GM21390 (cell line): ENCODE data around the gene DDX11.
"Not testable (repeated sequence)": the region's sequence is repeated elsewhere in the genome, so short reads cannot be mapped to it uniquely, and the experiment has no call there.

ENCODE experiments used
- ATAC-seq: cut with Tn5 transposase; IDR thresholded peaks from one replicate; pipeline ENCODE4 v1.9.1; 2021; ENCODE audit not compliant: unreplicated experiment

Gene DDX11

DNA sequence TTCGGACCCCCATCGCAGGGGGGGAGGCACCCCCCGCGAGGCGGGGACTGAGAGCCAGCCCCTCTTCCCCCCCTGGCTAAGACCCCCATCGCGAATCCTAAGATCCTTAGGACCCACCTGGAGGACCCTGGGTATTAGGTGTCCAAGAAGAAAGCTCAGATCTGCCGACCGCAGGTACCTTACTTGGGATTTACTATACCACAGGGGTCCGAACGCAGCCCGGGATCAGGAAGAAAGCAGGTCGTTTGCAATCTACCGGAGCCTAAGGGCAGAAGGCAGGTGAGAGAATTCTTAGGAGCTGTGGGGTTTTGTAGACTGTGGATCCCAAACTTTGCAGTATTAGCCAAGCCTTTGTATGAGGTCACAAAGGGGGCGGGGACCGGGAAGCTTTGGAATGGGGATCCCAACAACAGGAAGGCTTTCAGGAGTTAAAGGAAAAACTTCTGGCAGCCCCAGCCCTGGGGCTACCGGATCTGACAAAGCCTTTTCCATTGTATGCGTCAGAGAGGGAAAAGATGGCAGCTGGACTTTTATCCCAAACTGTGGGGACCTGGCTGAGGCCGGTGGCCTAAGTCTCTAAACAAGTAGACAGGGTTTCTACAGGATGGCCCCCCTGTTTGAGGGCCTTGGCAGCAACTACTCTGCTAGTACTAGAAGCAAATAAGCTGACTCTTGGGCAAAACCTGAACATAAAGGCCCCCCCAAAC, 47.5 kb downstream of the DDX11 start:
- ATAC-seq = not testable (repeated sequence)

DNA sequence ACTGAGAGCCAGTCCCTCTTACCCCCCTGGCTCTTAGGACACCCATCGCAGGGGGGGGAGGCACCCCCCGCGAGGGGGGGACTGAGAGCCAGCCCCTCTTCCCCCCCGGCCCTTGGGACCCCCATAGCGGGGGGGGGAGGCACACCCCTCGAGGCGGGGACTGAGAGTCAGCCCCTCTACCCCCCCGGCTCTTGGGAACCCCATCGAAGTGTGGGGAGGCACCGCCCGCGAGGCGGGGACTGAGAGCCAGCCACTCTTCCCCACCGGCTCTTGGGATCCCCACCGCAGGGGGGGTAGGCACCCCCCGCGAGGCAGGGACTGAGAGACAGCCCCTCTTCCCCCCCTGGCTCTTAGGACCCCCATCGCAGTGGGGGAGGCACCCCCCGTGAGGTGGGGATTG, 48.8 kb downstream of the DDX11 start:
- no peak for ATAC-seq

DNA sequence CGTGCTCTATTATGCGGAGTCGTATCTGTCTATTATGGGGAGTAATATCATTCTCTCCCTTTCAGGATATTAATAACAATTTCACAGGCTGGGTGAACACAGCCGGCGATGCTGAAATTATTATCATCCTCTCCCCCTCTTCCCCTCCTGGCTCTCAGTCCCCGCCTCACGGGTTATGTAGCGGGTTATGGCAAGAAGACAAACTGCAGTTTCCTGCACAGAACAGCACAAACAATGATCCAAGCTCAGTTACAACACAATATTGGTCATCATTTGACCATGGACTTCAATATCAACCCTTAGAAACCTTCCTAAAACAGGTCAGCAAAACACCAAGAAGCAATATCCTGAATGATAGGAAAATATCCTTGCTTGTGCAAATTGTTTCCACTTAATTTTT, 50.5 kb downstream of the DDX11 start:
- not testable (repeated sequence) for ATAC-seq

DNA sequence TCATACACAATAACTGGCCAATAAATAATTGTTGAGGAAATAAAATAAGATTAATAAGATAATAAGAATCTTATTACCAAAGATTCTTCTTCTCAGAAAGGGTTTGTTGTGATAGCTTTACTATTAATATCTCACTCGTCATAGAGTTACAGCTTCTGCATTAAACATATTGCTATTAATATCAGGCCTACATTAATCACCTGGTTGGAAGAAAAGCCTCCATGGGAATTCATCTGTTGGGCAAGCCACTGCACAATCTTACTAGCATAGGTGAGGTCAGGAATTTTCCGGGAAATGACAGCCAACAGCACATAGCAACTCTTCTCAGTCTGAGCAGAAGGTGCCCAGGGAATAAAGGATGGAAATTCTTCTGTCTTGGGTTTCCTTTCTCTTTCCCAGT, 51.5 kb downstream of the DDX11 start:
- not testable (repeated sequence) for ATAC-seq

DNA sequence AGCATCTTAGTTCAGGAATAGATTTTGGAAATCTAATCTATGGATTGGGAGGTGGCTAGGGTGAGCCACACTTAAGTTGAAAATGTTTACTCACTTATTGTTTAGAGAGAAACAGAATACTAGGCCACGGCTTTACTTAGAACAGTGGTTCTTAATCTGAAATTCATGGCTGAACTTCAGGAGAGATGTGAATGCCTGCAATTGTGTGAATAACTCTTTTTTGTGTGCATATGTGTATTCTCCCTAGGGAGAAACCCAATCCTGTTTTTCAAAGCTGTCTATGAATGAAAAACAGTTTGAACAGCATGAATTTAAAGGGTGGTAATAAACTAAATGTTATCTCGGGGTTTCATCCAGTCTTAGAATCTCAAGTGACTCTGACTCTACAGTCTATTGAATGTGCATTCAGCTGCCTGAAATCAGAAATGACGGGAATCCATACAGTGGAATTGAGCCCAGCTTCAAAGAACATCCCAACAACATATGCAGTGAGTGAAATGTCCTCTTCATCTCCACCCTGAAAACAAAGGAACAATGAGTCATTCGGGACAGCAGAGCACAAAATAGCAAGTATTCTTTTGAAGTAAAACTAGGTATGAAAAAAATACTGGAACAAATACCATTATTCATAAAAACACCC, 53.7 kb downstream of the DDX11 start:
- ATAC-seq = not testable (repeated sequence)

DNA sequence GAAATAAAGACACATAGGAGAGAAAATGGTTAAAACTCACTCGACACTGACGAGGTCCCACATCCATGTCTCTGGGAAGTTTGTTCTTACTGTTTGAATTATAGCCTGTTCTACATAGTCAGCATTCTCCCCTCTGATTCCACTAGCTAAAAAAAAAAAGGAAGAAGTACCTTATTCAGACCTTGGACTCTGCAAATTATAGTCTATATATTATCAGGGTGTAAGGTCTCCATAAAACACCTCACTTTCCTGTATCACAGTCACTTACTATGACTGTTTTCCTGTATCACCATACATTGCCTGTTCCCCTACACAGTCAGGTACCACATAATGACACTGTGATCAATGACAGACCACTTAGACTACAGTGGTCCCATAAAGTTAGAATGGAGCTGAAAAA, 62.9 kb downstream of the DDX11 start:
- ATAC-seq = not testable (repeated sequence)

DNA sequence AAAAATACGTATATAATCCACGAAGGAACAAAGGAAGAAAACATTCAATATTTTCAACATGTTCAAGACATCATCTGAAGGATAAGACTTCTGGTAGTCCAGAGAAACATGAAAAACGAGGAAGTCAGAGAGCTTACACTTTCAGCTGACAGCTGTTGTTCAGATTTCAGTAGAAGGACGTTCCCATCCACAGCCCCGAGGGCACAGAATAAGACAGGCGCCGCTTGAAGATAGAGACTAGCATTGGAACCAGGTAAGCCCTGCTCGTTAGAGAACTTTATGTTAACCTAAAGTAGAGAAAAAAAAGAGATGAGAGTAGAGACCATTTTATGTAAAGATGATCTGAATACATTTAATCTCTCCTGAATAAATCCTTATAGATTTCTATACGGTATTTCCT, 71.1 kb downstream of the DDX11 start:
- ATAC-seq = not testable (repeated sequence)

DNA sequence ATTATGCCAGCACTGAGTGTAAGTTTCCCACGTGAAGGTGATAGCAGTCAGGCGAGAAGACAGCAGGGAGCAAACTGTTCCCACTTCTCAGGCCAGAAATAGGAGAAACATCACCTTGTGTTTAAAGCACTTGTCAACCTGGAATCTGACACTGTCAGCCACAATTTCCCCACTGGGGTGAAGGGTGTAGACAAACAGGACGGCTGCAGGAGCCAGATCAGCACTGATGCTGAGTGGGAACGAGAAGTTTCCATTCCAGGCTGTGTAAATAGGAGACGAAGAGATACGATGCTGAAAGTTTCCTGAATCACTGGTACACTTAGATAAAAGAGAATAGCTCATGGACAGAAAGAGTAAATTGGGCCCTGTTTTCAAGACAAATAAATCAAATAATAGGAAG, 71.6 kb downstream of the DDX11 start:
- not testable (repeated sequence) for ATAC-seq

DNA sequence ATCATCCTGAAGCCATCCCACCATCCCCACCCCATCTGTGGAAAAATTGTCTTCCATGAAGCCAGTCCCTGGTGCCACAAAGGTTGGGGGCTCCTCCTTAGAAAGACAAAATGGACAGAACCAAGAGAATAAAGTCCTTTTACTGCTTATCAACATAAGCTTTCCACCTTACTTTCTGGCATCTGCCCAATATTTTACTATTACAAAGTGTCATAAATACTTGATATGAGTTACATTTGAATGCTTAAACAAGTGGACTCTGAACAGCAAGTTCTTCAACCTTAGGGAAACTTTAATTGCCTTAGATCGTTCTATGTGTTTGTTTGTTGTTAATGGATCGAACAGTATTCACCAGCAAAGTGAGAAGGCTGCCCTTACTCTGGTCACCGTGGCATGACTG, 73.8 kb downstream of the DDX11 start:
- not testable (repeated sequence) for ATAC-seq

DNA sequence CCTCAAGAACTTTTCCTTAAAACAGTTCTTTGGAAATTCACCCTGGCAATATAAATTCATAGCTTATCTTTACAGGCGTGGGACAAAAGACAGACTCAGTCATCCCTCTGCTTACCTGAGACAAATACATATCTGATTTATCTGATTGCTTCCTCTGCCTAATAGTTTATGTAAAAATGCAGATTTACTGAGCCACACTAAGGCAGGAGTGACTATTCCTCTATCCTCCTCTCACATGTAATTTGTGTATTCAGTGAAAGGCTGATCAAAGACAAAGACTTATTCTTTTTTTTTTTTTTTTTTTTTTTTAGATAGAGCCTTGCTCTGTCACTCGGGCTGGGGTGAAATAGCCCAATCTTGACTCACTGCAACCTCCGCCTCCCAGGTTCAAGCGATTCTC, 77.1 kb downstream of the DDX11 start:
- not testable (repeated sequence) for ATAC-seq
